Central memory CD8-positive, alpha-beta T cell (primary cell): Measurements from ENCODE around the gene PIK3R6.

Experiments used
- ATAC-seq: fragments of 150-1000 bp; cut with Tn5 transposase; replicated peaks from 2 replicates; pipeline ENCODE4 v1.10.0; 2022; ENCODE audit warnings: mild to moderate bottlenecking, moderate FRiP score, moderate number of reproducible peaks; ENCODE audit not compliant: poor library complexity, severe bottlenecking; ENCODE audit errors: extremely low read depth
- DNase-seq, 2 donors: peaks; one replicate each; pipeline ENCODE4 v3.0.0; 2021; ENCODE audit warnings: low spot score in 2 of 2
- H3K27ac Mint-ChIP-seq: one replicate; pipeline ENCODE4 v1.8.0; 2022; ENCODE audit warnings: low read depth, mild to moderate bottlenecking, moderate library complexity, mixed read lengths
- H3K27me3 Mint-ChIP-seq: one replicate; pipeline ENCODE4 v1.8.0; 2022; ENCODE audit warnings: mixed read lengths
- H3K36me3 Mint-ChIP-seq: one replicate; pipeline ENCODE4 v1.8.0; 2022; ENCODE audit warnings: mild to moderate bottlenecking, moderate library complexity, mixed read lengths; ENCODE audit not compliant: insufficient read depth
- H3K4me1 Mint-ChIP-seq: one replicate; pipeline ENCODE4 v1.8.0; 2022; ENCODE audit warnings: mixed read lengths
- H3K4me3 Mint-ChIP-seq: one replicate; pipeline ENCODE4 v1.8.0; 2022; ENCODE audit warnings: mild to moderate bottlenecking, moderate library complexity, mixed read lengths
- H3K9me3 Mint-ChIP-seq: one replicate; pipeline ENCODE4 v1.8.0; 2022; ENCODE audit warnings: mixed read lengths

The PIK3R6 gene

GRCh38 chr17:8835631-8836364 lies 31.7 kb downstream of the PIK3R6 start:
- DNase-seq (no peak), ATAC-seq (no peak)
- Mint-ChIP-seq H3K9me3 (no peaks in the 10 kb centered on the region), H3K27ac (no peak overlapping the region), H3K4me1 (no peaks in the 10 kb centered on the region), H3K4me3 (no peak overlapping the region), H3K27me3 (no peaks in the 10 kb centered on the region), H3K36me3 (peaks cover 6% of the 10 kb centered on the region)

DNA sequence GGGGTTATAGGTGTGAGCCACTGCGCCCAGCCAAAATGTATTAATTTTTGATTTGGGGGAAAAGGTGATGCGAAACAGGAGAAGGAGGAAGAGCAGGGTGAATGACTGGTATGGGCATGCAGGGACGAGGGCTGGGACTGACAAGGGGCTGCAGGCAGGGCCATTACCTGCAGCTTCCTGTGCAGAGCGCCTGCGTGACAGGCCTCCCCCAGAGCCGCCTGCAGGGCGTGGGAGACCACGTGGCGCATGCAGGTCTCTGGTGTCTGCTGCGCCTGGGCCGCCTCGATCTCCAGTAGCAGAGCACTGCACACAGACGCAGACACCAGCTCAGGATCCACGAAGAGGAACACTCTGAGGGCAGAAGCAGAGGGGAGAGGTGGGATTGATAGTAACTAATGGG lies 32.4 kb downstream of the PIK3R6 start:
- Mint-ChIP-seq H3K27me3 (no peaks in the 10 kb centered on the region), H3K36me3 (peaks cover 6% of the 10 kb centered on the region), H3K4me3 (no peak overlapping the region), H3K4me1 (no peaks in the 10 kb centered on the region), H3K9me3 (no peaks in the 10 kb centered on the region), H3K27ac (no peak overlapping the region)
- ATAC-seq: no peak
- DNase-seq: no peak

DNA sequence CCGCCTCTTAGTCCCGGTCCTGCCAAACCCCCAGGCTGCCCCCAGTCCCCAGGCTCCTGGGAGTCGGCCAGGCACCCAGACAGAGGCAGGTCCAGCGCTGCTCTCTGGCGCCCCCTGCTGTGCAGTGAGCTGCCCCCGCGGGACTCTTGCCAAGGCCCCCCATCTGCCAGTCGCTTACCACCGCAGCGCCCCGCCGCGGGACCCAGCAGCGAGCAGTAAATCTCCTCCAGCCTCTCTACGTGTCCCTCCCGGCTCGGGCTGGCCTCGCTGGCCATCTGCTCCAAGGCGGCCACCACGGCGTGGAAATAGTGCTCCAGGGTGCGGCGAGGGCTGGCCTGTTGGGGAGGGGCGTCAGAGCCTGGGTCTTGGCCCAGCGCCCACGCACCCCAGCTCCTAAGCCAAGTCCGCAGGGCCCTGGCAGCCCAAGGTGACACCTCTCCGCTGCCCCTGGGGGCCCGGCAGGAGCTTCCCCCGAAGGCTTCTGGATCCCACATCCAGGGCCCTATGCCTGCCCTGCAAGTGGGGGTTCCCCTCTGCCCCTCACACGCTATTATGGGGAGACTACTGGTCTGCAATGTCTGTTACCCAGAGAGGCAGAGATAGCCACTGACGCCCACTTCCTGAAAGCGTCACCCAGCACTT lies 34.6 kb downstream of the PIK3R6 start:
- H3K27me3 Mint-ChIP-seq: no peaks in the 10 kb centered on the region
- no peak for DNase-seq
- H3K36me3 Mint-ChIP-seq: peaks cover 4% of the 10 kb centered on the region
- H3K27ac Mint-ChIP-seq: no peak overlapping the region
- H3K9me3 Mint-ChIP-seq: no peaks in the 10 kb centered on the region
- no peaks in the 10 kb centered on the region for H3K4me1 Mint-ChIP-seq
- H3K4me3 Mint-ChIP-seq: no peak overlapping the region
- no peak for ATAC-seq

- Mint-ChIP-seq H3K9me3 (no peaks in the 10 kb centered on the region), H3K4me1 (no peaks in the 10 kb centered on the region), H3K4me3 (no peak overlapping the region), H3K27me3 (no peaks in the 10 kb centered on the region), H3K27ac (no peak overlapping the region), H3K36me3 (peaks cover 4% of the 10 kb centered on the region)
- ATAC-seq (no peak), DNase-seq (no peak)
These were observed 36.1 kb downstream of the PIK3R6 start for GRCh38 chr17:8831234-8831849.

DNA sequence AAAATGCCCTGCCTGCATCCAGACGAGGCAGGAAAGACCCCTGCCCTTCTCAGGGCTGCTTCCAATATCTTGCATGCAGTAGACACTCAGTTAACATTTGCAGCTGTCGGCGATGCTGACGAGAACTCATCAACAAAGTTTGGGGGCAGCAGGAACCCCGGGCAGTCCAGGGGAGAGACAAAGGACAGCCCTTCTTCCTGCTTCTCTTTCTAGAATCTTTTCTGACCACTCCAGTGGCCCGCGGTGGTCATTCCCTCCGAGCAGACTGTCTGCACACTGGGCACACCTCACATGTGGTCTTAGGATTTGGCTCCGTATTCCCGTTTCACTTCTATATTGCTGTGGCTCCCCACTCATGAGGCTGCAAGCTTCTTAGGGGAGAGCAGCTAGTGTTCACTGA lies 37.3 kb downstream of the PIK3R6 start:
- Mint-ChIP-seq H3K4me1 (no peaks in the 10 kb centered on the region), H3K36me3 (peaks cover 4% of the 10 kb centered on the region), H3K9me3 (no peaks in the 10 kb centered on the region), H3K27me3 (no peaks in the 10 kb centered on the region), H3K4me3 (no peak overlapping the region), H3K27ac (no peak overlapping the region)
- DNase-seq (no peak), ATAC-seq (no peak)

DNA sequence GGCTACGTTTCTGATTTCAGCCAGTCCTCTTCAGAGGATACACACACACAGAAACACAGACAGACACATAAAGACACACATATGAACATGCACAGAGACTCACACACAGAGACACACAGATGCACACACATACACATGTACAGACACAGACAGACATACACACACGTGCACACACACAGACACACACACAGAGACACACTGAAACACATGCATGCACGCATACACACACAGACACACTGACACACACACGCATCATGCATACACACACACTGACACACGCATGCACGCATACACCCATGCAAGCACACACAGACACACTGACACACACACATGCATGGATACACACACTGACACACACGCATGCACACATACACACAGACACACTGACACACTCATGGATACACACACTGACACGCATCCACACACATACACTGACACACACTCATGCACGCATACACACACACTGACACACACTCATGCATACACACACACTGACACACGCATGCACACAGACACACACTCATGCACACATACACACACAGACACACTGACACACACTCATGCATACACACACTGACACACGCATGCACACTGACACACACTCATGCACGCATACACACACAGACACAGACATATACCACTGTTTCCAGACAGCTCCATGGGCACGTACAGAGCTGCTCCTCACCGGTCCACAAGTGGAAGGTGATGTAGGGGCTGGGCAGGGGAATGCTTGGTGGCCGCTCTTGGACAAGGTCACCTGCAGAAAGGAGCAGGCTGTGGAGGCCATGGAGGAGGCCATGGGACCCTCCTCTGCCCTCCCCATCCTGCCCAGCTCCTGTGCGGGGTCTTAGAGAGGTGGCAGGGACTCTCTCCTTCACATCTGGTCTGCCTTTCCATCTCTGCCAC lies 38.2 kb downstream of the PIK3R6 start:
- Mint-ChIP-seq H3K9me3 (no peaks in the 10 kb centered on the region), H3K4me1 (no peaks in the 10 kb centered on the region), H3K36me3 (peaks cover 4% of the 10 kb centered on the region), H3K27ac (no peak overlapping the region), H3K4me3 (no peak overlapping the region), H3K27me3 (no peaks in the 10 kb centered on the region)
- DNase-seq (no peak), ATAC-seq (no peak)

DNA sequence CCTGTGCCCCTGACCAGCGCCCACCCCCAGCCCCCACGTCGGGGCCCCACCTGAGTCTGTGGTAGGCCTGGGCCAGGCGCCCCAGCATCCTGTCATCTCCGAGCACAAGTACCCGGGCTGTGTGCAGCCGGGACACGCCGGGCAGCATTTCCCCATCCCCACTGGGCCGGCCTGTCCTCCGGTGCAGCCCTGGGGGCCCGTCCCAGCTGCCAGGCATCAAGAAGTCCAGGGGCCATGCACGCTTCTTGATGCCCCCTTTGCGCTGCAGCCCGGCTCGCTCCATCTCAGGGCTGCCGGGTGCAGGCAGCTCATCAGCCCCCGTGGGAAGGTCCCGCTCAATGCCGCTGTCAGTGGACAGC lies 39.0 kb downstream of the PIK3R6 start:
- no peaks in the 10 kb centered on the region for H3K9me3 Mint-ChIP-seq
- H3K4me3 Mint-ChIP-seq: no peak overlapping the region
- no peaks in the 10 kb centered on the region for H3K27me3 Mint-ChIP-seq
- H3K36me3 Mint-ChIP-seq: no peaks in the 10 kb centered on the region
- no peaks in the 10 kb centered on the region for H3K4me1 Mint-ChIP-seq
- H3K27ac Mint-ChIP-seq: no peak overlapping the region
- no peak for ATAC-seq
- DNase-seq: no peak

DNA sequence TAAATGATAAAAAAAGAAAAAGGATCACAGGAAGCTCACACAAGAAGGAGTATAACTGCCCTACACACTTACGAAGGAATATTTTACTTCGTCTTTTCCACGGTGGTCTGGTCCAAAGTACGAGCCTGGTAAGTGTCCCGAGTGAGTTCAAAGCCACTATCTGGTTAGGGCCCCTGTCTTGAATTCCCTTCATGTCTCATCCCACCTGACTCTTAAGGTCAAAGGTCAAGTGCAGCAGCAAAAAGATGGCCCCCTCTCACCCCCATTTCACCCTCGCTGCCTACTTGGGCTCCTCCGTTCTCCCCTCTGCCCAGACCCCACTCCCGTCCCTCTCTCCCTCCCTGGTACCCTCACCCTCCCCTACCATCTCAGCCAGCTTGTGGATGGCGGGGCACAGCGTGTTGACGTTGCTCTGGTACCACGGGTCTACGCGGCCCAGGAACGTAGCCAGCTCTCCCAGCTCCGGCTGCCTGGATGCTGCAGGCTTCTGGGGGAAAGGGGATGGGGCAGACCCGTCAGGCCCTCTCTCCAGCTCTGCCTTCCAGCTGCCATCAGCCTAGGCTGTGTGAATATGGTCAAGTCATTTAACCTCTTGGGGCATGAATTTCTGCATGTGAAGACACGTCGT lies 40.6 kb downstream of the PIK3R6 start:
- no peak for ATAC-seq
- H3K27me3 Mint-ChIP-seq: peaks cover 13% of the 10 kb centered on the region
- H3K27ac Mint-ChIP-seq: no peak overlapping the region
- no peak for DNase-seq
- H3K9me3 Mint-ChIP-seq: no peaks in the 10 kb centered on the region
- no peaks in the 10 kb centered on the region for H3K36me3 Mint-ChIP-seq
- no peaks in the 10 kb centered on the region for H3K4me1 Mint-ChIP-seq
- H3K4me3 Mint-ChIP-seq: no peak overlapping the region

GRCh38 chr17:8825802-8826201 lies 41.7 kb downstream of the PIK3R6 start:
- no peaks in the 10 kb centered on the region for H3K9me3 Mint-ChIP-seq
- H3K36me3 Mint-ChIP-seq: no peaks in the 10 kb centered on the region
- H3K4me3 Mint-ChIP-seq: no peak overlapping the region
- H3K27me3 Mint-ChIP-seq: peaks cover 19% of the 10 kb centered on the region
- no peak for ATAC-seq
- no peak for DNase-seq
- no peak overlapping the region for H3K27ac Mint-ChIP-seq
- H3K4me1 Mint-ChIP-seq: no peaks in the 10 kb centered on the region

DNA sequence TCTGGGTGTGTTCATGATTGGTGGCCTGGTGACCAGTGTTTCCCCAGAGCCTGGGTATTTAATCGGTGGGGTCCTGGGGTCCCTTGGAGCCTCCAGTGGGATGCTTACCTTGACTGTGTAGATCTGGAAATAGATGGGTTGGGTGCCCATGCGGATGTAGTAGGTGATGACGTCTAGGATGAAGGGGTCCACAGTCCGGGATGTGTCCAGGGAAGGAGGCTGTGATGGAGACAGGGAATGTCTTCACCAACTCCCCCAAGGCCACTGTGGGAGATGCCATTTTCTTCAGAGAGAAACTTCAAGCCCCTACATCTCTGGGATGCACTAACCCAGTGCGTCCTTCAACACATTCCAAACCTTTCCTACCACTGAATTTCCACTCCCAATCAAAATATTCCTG lies 44.2 kb downstream of the PIK3R6 start:
- Mint-ChIP-seq H3K4me3 (no peak overlapping the region), H3K36me3 (no peaks in the 10 kb centered on the region), H3K27ac (no peak overlapping the region), H3K27me3 (peaks cover 19% of the 10 kb centered on the region), H3K4me1 (no peaks in the 10 kb centered on the region), H3K9me3 (no peaks in the 10 kb centered on the region)
- no peak for DNase-seq
- no peak for ATAC-seq

DNA sequence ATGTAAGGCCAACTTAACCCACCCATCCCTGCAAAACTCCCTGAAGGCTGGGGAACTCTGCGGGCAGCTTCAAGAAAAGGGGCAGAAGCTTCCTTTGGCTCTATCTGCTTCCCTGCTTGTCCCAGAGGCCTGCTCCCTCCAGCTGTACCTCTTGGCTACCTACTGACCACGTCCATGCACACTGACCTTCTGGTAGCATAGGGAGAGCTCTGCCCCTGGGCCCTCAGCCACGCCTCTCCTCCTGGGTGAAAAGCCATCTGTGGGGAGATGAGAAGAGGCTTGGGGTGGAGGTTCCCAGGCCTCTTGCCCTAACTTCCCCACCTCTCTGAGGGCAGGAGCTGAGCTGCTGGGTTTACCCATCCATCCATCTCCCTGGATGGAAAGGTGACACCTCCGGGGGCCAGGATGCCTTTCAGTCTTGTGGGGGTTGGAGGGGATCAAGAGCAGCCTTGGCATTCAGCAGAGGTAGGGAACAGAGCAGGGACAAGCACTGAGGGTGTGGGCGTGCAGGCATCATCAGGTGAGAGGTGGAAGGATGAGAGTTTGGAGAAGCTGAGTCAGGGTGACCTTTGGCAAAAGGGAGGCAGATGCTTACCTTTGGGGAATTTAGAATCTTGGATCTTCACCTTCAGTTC lies 45.0 kb downstream of the PIK3R6 start:
- Mint-ChIP-seq H3K4me3 (no peak overlapping the region), H3K9me3 (no peaks in the 10 kb centered on the region), H3K27me3 (peaks cover 19% of the 10 kb centered on the region), H3K27ac (no peak overlapping the region), H3K4me1 (no peaks in the 10 kb centered on the region), H3K36me3 (no peaks in the 10 kb centered on the region)
- DNase-seq: no peak
- ATAC-seq: no peak
